HG02610 (cell line): ENCODE measurements around the gene DCTN2.
"Not testable (repeated sequence)": the region's sequence is repeated elsewhere in the genome, so short reads cannot be mapped to it uniquely, and the experiment has no call there.

ENCODE experiments used
- ATAC-seq: cut with Tn5 transposase; IDR thresholded peaks from one replicate; pipeline ENCODE4 v1.9.1; 2021; ENCODE audit warnings: mild to moderate bottlenecking, moderate library complexity; ENCODE audit not compliant: unreplicated experiment

DCTN2 gene

GRCh38 chr12:57517187-57517586 is 29.8 kb downstream of the DCTN2 start:
- ATAC-seq = no peak

- ATAC-seq = no peak
These were observed 30.3 kb downstream of the DCTN2 start for GRCh38 chr12:57516617-57517153.

- no peak for ATAC-seq
These were observed 31.0 kb downstream of the DCTN2 start for GRCh38 chr12:57515934-57516541.

- ATAC-seq = no peak
These were observed 31.5 kb downstream of the DCTN2 start for GRCh38 chr12:57515408-57515933.

GRCh38 chr12:57514720-57515407 is 32.1 kb downstream of the DCTN2 start:
- ATAC-seq = no peak

GRCh38 chr12:57514246-57514645 is 32.7 kb downstream of the DCTN2 start:
- ATAC-seq = not testable (repeated sequence)

- not testable (repeated sequence) for ATAC-seq
These were observed 33.3 kb downstream of the DCTN2 start for GRCh38 chr12:57513677-57514076.

GRCh38 chr12:57513266-57513665 is 33.7 kb downstream of the DCTN2 start:
- no peak for ATAC-seq

GRCh38 chr12:57512665-57513064 is 34.3 kb downstream of the DCTN2 start:
- no peak for ATAC-seq

- no peak for ATAC-seq
These were observed 35.2 kb downstream of the DCTN2 start for GRCh38 chr12:57511588-57512325.

- no peak for ATAC-seq
These were observed 35.8 kb downstream of the DCTN2 start for GRCh38 chr12:57511161-57511560.

GRCh38 chr12:57507796-57508195 is 39.2 kb downstream of the DCTN2 start:
- not testable (repeated sequence) for ATAC-seq

- not testable (repeated sequence) for ATAC-seq
These were observed 40.5 kb downstream of the DCTN2 start for GRCh38 chr12:57506541-57506940.

GRCh38 chr12:57502311-57502969 is 44.6 kb downstream of the DCTN2 start:
- ATAC-seq = not testable (repeated sequence)

GRCh38 chr12:57500213-57500612 is 46.8 kb downstream of the DCTN2 start:
- ATAC-seq = no peak

- no peak for ATAC-seq
These were observed 48.4 kb downstream of the DCTN2 start for GRCh38 chr12:57498571-57498970.

- no peak for ATAC-seq
These were observed 48.9 kb downstream of the DCTN2 start for GRCh38 chr12:57498132-57498502.

- no peak for ATAC-seq
These were observed 49.5 kb downstream of the DCTN2 start for GRCh38 chr12:57497223-57498131.

GRCh38 chr12:57496822-57497221 is 50.2 kb downstream of the DCTN2 start:
- peak; percentile 88 for ATAC-seq
